HG02623 (cell line): ENCODE measurements around the gene PRDM16.

Experiments used
- ATAC-seq: cut with Tn5 transposase; IDR thresholded peaks from one replicate; pipeline ENCODE4 v1.9.1; 2021; ENCODE audit warnings: moderate library complexity; ENCODE audit not compliant: unreplicated experiment

The PRDM16 gene

GRCh38 chr1:3402258-3403010 is 333.4 kb downstream of the PRDM16 start:
- no peak for ATAC-seq

GRCh38 chr1:3403011-3403345 is 334.0 kb downstream of the PRDM16 start:
- no peak for ATAC-seq

- no peak for ATAC-seq
Measured at GRCh38 chr1:3403388-3404231, 334.6 kb downstream of the PRDM16 start.

GRCh38 chr1:3404301-3404700 is 335.3 kb downstream of the PRDM16 start:
- no peak for ATAC-seq

- ATAC-seq: no peak
Measured at GRCh38 chr1:3404801-3405200, 335.8 kb downstream of the PRDM16 start.

GRCh38 chr1:3405491-3405890 is 336.5 kb downstream of the PRDM16 start:
- no peak for ATAC-seq

GRCh38 chr1:3405974-3406867 is 337.2 kb downstream of the PRDM16 start:
- no peak for ATAC-seq

GRCh38 chr1:3407021-3407420 is 338.0 kb downstream of the PRDM16 start:
- ATAC-seq: no peak

GRCh38 chr1:3408751-3409266 is 339.8 kb downstream of the PRDM16 start:
- ATAC-seq: no peak

- no peak for ATAC-seq
Measured at GRCh38 chr1:3409366-3410141, 340.6 kb downstream of the PRDM16 start.

GRCh38 chr1:3410142-3410925 is 341.3 kb downstream of the PRDM16 start:
- ATAC-seq: no peak

- no peak for ATAC-seq
Measured at GRCh38 chr1:3411806-3412205, 342.8 kb downstream of the PRDM16 start.

- no peak for ATAC-seq
Measured at GRCh38 chr1:3412376-3412775, 343.4 kb downstream of the PRDM16 start.

- no peak for ATAC-seq
Measured at GRCh38 chr1:3413975-3414710, 345.1 kb downstream of the PRDM16 start.

- no peak for ATAC-seq
Measured at GRCh38 chr1:3415260-3416090, 346.5 kb downstream of the PRDM16 start.

GRCh38 chr1:3417082-3417739 is 348.2 kb downstream of the PRDM16 start:
- no peak for ATAC-seq

GRCh38 chr1:3417934-3418333 is 348.9 kb downstream of the PRDM16 start:
- no peak for ATAC-seq
